CD4-positive, alpha-beta memory T cell (primary cell): ENCODE measurements around the gene NACC1. TPM values are rescaled to one million over a fixed set of nuclear protein-coding genes. Genes with fewer than 3 reads are reported as not detected.

Source experiments
- CTCF ChIA-PET: fragments of 350-600 bp; sonication (Branson Sonifier 250); formaldehyde crosslinking; loops from one replicate; lab custom pipeline; 2021; ENCODE audit warnings: inconsistent platforms; ENCODE audit not compliant: partially characterized antibody; lab: Charles Lee
- POLR2A ChIA-PET: fragments of 350-600 bp; sonication (Branson Sonifier 250); formaldehyde crosslinking; loops from one replicate; lab custom pipeline; 2021; ENCODE audit not compliant: partially characterized antibody; lab: Charles Lee
- DNase-seq, 5 donors: peaks; one replicate each; pipeline versions ENCODE4 v3.0.0 to v3.0.0-alpha.2; 2020 to 2022; ENCODE audit warnings: mixed read lengths in 1 of 5
- H3K27ac ChIP-seq: one replicate; pipeline ENCODE4 v1.7.0; 2013; ENCODE audit warnings: low read depth, low read length
- H3K27me3 ChIP-seq: 2 replicates; pipeline ENCODE4 v1.7.0; 2013; ENCODE audit warnings: mild to moderate bottlenecking, low read length, moderate library complexity; ENCODE audit not compliant: insufficient read depth
- H3K36me3 ChIP-seq: 2 replicates; pipeline ENCODE4 v1.7.0; 2013; ENCODE audit warnings: mild to moderate bottlenecking, low read length, moderate library complexity; ENCODE audit not compliant: insufficient read depth
- H3K4me1 ChIP-seq: 2 replicates; pipeline ENCODE4 v1.7.0; 2013; ENCODE audit warnings: mild to moderate bottlenecking, low read length, moderate library complexity; ENCODE audit not compliant: insufficient read depth
- H3K4me3 ChIP-seq, 2 donors: one replicate each; pipeline ENCODE4 v1.7.0; 2013; ENCODE audit warnings: low read length in 2 of 2, mild to moderate bottlenecking in 1 of 2
- H3K9me3 ChIP-seq, 2 donors: one replicate each; pipeline ENCODE4 v1.7.0; 2013; ENCODE audit warnings: low read length in 2 of 2, control low read depth in 1 of 2; ENCODE audit not compliant: control insufficient read depth in 1 of 2
- H3K27ac Mint-ChIP-seq, 7 donors: one replicate each; pipeline ENCODE4 v1.8.0; 2020 to 2021; ENCODE audit warnings: mixed read lengths in 7 of 7, mild to moderate bottlenecking in 6 of 7, inconsistent platforms in 3 of 7, moderate library complexity in 3 of 7
- H3K27me3 Mint-ChIP-seq, 2 donors: one replicate each; pipeline ENCODE4 v1.8.0; 2020 to 2021; ENCODE audit warnings: mixed read lengths in 2 of 2
- H3K36me3 Mint-ChIP-seq, 2 donors: one replicate each; pipeline ENCODE4 v1.8.0; 2020 to 2021; ENCODE audit warnings: mixed read lengths in 2 of 2, inconsistent platforms in 1 of 2, mild to moderate bottlenecking in 1 of 2
- H3K4me1 Mint-ChIP-seq, 4 donors: one replicate each; pipeline ENCODE4 v1.8.0; 2020 to 2021; ENCODE audit warnings: mixed read lengths in 4 of 4, mild to moderate bottlenecking in 1 of 4
- H3K4me3 Mint-ChIP-seq, 8 donors: one replicate each; pipeline ENCODE4 v1.8.0; 2020 to 2021; ENCODE audit warnings: mixed read lengths in 8 of 8, mild to moderate bottlenecking in 7 of 8, moderate library complexity in 6 of 8, inconsistent platforms in 3 of 8
- H3K9me3 Mint-ChIP-seq, 8 donors: one replicate each; pipeline ENCODE4 v1.8.0; 2020 to 2021; ENCODE audit warnings: mixed read lengths in 8 of 8, mild to moderate bottlenecking in 5 of 8, inconsistent platforms in 3 of 8, moderate library complexity in 1 of 8
- intact Hi-C: fragments of 100-400 bp; cut with micrococcal nuclease; formaldehyde crosslinking; loops from one replicate; pipeline ENCODE4 v1.15.1; 2023
- polyA plus RNA-seq, 2 donors: library from polyadenylated mRNA; unstranded; fragments of 300-500 nt; fragmentation: Illumina TruSeq; gene quantifications; one replicate each; pipeline ENCODE4 v1.2.3, GENCODE V29; 2021
- total RNA-seq, 2 experiments: library from RNA; stranded (reverse); gene quantifications; one replicate each; pipeline ENCODE4 v1.2.3, GENCODE V29; 2021

Gene NACC1
- total and polyA plus RNA-seq, 4 experiments from 2014 or later: 0.15 to 34.1 (median 13.8) TPM

GRCh38 chr19:13120817-13121216 lies 2.8 kb downstream of the NACC1 start:
- peak overlapping the region in 6 of 8 donors; percentile 1 to 54 (median 32) for H3K4me3 Mint-ChIP-seq

GRCh38 chr19:13121551-13122274 lies 3.6 kb downstream of the NACC1 start:
- H3K9me3 ChIP-seq: no peaks in the 10 kb centered on the region
- no peak overlapping the region for H3K27ac ChIP-seq
- Mint-ChIP-seq H3K27me3 (no peaks in the 10 kb centered on the region), H3K36me3 (peaks cover 0 to 21% of the 10 kb centered on the region in 2 donors), H3K9me3 (peaks cover 0 to 2% (median 0%) of the 10 kb centered on the region in 8 donors), H3K4me1 (peaks cover 17 to 53% (median 36%) of the 10 kb centered on the region in 4 donors), H3K4me3 (peak overlapping the region in 3 of 8 donors; percentile 6 to 59 (median 21)), H3K27ac (peak overlapping the region in 5 of 7 donors; percentile 39 to 61 (median 57))
- H3K4me3 ChIP-seq: no peak overlapping the region
- peaks cover 51% of the 10 kb centered on the region for H3K4me1 ChIP-seq
- intact Hi-C loops: no loop called here
- DNase-seq: no peak
- ChIA-PET POLR2A (interaction anchor here (0.7 to 7.2 kb wide), 2 partner anchors 30 to 168 kb away, joined by 3 to 132 read pairs; partner anchors contain the start of genes IER2 and STX10), CTCF (interaction anchor here (1.5 kb wide), 1 partner anchor 156 kb away, joined by 4 read pairs; no protein-coding TSS in a partner anchor)
- no peaks in the 10 kb centered on the region for H3K27me3 ChIP-seq
- no peaks in the 10 kb centered on the region for H3K36me3 ChIP-seq

More at GRCh38 chr19:13120817-13121216, 2.8 kb downstream of the NACC1 start:
- peaks cover 55% of the 10 kb centered on the region for H3K4me1 ChIP-seq
- intact Hi-C loops: no loop called here
- Mint-ChIP-seq H3K4me1 (peaks cover 20 to 62% (median 43%) of the 10 kb centered on the region in 4 donors), H3K27ac (peak overlapping the region in 4 of 7 donors; percentile 32 to 61 (median 50)), H3K36me3 (peaks cover 0 to 23% of the 10 kb centered on the region in 2 donors), H3K9me3 (peaks cover 0 to 2% (median 0%) of the 10 kb centered on the region in 8 donors), H3K27me3 (no peaks in the 10 kb centered on the region)
- DNase-seq: no peak
- no peak overlapping the region for H3K4me3 ChIP-seq
- H3K27ac ChIP-seq: no peak overlapping the region
- H3K27me3 ChIP-seq: no peaks in the 10 kb centered on the region
- CTCF ChIA-PET: interaction anchor here (1.5 to 2.6 kb wide), 2 partner anchors 16 to 155 kb away, joined by 4 to 12 read pairs; no protein-coding TSS in a partner anchor
- no peaks in the 10 kb centered on the region for H3K36me3 ChIP-seq
- no peaks in the 10 kb centered on the region for H3K9me3 ChIP-seq
- POLR2A ChIA-PET: interaction anchor here (0.7 to 7.2 kb wide), 2 partner anchors 30 to 167 kb away, joined by 3 to 132 read pairs; partner anchors contain the start of genes IER2 and STX10

- peak overlapping the region in 5 of 7 donors; percentile 39 to 71 (median 60) for H3K27ac Mint-ChIP-seq
- H3K4me3 Mint-ChIP-seq: peak overlapping the region in 3 of 8 donors; percentile 6 to 59 (median 42)
- no peak overlapping the region for H3K4me3 ChIP-seq
- peaks cover 44% of the 10 kb centered on the region for H3K4me1 ChIP-seq
- POLR2A ChIA-PET: interaction anchor here (1.2 kb wide), 1 partner anchor 26 kb away, joined by 3 read pairs; no protein-coding TSS in a partner anchor
- H3K4me1 Mint-ChIP-seq: peaks cover 17 to 49% (median 33%) of the 10 kb centered on the region in 4 donors
- peaks cover 0 to 17% of the 10 kb centered on the region in 2 donors for H3K36me3 Mint-ChIP-seq
- DNase-seq: no peak
- peaks cover 0 to 2% (median 0%) of the 10 kb centered on the region in 8 donors for H3K9me3 Mint-ChIP-seq
- no peaks in the 10 kb centered on the region for H3K36me3 ChIP-seq
- H3K9me3 ChIP-seq: no peaks in the 10 kb centered on the region
- no peaks in the 10 kb centered on the region for H3K27me3 Mint-ChIP-seq
- CTCF ChIA-PET: interaction anchor here (0.7 kb wide), 1 partner anchor 27 kb away, joined by 3 read pairs; no protein-coding TSS in a partner anchor
- no peaks in the 10 kb centered on the region for H3K27me3 ChIP-seq
- intact Hi-C loops: no loop called here
- H3K27ac ChIP-seq: no peak overlapping the region
These were observed 4.3 kb downstream of the NACC1 start for GRCh38 chr19:13122275-13122878.

GRCh38 chr19:13122980-13123957 lies 5.2 kb downstream of the NACC1 start:
- POLR2A ChIA-PET: interaction anchor here (0.6 to 1.5 kb wide), 3 partner anchors 9 to 26 kb away, joined by 3 read pairs; no protein-coding TSS in a partner anchor
- Mint-ChIP-seq H3K4me1 (peaks cover 20 to 49% (median 34%) of the 10 kb centered on the region in 4 donors), H3K27me3 (no peaks in the 10 kb centered on the region), H3K36me3 (peaks cover 0 to 14% of the 10 kb centered on the region in 2 donors), H3K27ac (peak overlapping the region in 4 of 7 donors; percentile 17 to 71 (median 42)), H3K4me3 (no peak overlapping the region), H3K9me3 (no peaks in the 10 kb centered on the region)
- no peaks in the 10 kb centered on the region for H3K27me3 ChIP-seq
- H3K9me3 ChIP-seq: no peaks in the 10 kb centered on the region
- CTCF ChIA-PET: interaction anchor here (0.7 to 1.2 kb wide), 2 partner anchors 19 to 26 kb away, joined by 3 read pairs; no protein-coding TSS in a partner anchor
- H3K36me3 ChIP-seq: no peaks in the 10 kb centered on the region
- no peak for DNase-seq
- intact Hi-C loops: no loop called here
- H3K4me3 ChIP-seq: no peak overlapping the region
- peaks cover 43% of the 10 kb centered on the region for H3K4me1 ChIP-seq
- no peak overlapping the region for H3K27ac ChIP-seq

GRCh38 chr19:13127051-13127450 lies 9.0 kb downstream of the NACC1 start:
- ChIA-PET POLR2A (no interaction called here), CTCF (interaction anchor here (1.1 kb wide), 1 partner anchor 150 kb away, joined by 4 read pairs; no protein-coding TSS in a partner anchor)
- Mint-ChIP-seq H3K9me3 (no peaks in the 10 kb centered on the region), H3K27ac (no peak overlapping the region), H3K4me3 (no peak overlapping the region), H3K27me3 (no peaks in the 10 kb centered on the region), H3K36me3 (peaks cover 0 to 13% of the 10 kb centered on the region in 2 donors), H3K4me1 (peaks cover 19 to 36% (median 23%) of the 10 kb centered on the region in 4 donors)
- no peak overlapping the region for H3K4me3 ChIP-seq
- peaks cover 23% of the 10 kb centered on the region for H3K4me1 ChIP-seq
- intact Hi-C loops: no loop called here
- no peak overlapping the region for H3K27ac ChIP-seq
- H3K27me3 ChIP-seq: no peaks in the 10 kb centered on the region
- H3K9me3 ChIP-seq: no peaks in the 10 kb centered on the region
- DNase-seq: no peak
- H3K36me3 ChIP-seq: no peaks in the 10 kb centered on the region

- peaks cover 0 to 12% of the 10 kb centered on the region in 2 donors for H3K36me3 Mint-ChIP-seq
- H3K4me3 ChIP-seq: no peak overlapping the region
- H3K27me3 ChIP-seq: no peaks in the 10 kb centered on the region
- H3K4me3 Mint-ChIP-seq: no peak overlapping the region
- no peaks in the 10 kb centered on the region for H3K9me3 ChIP-seq
- intact Hi-C loops: no loop called here
- H3K4me1 ChIP-seq: peaks cover 26% of the 10 kb centered on the region
- DNase-seq: no peak
- POLR2A ChIA-PET: interaction anchor here (0.7 kb wide), 1 partner anchor 12 kb away, joined by 3 read pairs; no protein-coding TSS in a partner anchor
- CTCF ChIA-PET: interaction anchor here (0.6 to 1.2 kb wide), 6 partner anchors 16 to 330 kb away, joined by 3 to 4 read pairs (median 3); no protein-coding TSS in a partner anchor
- H3K9me3 Mint-ChIP-seq: no peaks in the 10 kb centered on the region
- no peaks in the 10 kb centered on the region for H3K36me3 ChIP-seq
- no peak overlapping the region for H3K27ac ChIP-seq
- H3K27me3 Mint-ChIP-seq: no peaks in the 10 kb centered on the region
- peak overlapping the region in 2 of 7 donors; percentile 13 to 66 for H3K27ac Mint-ChIP-seq
- peaks cover 22 to 36% (median 26%) of the 10 kb centered on the region in 4 donors for H3K4me1 Mint-ChIP-seq
These were observed 9.9 kb downstream of the NACC1 start for GRCh38 chr19:13127811-13128575.
